ENCODE results near the gene PPP1R12C.

The PPP1R12C gene

DNA sequence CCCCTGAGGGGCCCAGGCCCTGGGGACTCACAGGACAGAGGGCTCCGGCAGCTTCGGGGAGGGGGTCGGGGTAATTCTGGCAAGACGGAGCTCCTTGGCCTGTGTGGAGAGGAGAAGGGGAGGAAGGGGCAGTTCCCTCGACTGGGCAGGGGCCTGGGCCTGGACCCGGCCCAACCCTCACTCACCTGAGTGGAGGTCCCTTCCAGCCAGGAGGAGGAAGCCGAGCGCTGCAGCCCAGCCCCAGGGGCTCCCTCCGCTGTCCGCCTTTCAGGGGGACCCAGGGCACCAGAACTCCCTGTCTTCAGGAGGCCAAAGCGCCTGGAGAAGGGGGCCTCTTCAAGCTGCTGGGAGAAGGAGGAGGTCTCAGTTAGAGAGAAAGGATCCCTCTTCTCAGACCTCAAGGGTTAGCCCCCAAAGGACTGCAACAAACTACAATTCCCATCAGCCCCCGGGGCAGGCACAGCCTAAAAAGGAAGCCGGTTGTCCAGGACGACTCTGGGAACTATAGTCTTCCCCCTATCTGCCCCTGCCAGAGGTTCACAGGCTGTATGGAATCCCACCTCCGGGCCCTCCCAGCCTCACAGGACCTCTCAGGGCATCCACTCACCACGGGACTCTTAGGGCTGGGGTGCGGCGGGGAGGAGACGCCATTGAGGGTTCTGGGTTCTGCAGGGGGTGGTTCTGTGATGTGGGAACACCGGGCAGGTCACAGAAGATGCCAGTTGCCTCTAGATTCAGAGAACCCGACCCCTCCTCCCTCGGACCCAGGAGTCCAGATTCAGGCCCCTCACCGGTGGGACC is 22.0 kb downstream of the PPP1R12C start:
- no peak for TF ChIP-seq ARNTL (CRISPR knock-in tag; IDR thresholded peaks at IDR 0.05; ENCODE audit: borderline replicate concordance, low read depth)
- no peak for TF ChIP-seq ZNF8 (CRISPR knock-in tag; IDR thresholded peaks at IDR 0.05)
- TF ChIP-seq TCF4 (CRISPR knock-in tag; IDR thresholded peaks at IDR 0.05; ENCODE audit: borderline replicate concordance) = no peak
- TF ChIP-seq CREB5 (CRISPR knock-in tag; IDR thresholded peaks at IDR 0.05; ENCODE audit: low read depth) = no peak
- no peak for TF ChIP-seq ISL1 (CRISPR knock-in tag; IDR thresholded peaks at IDR 0.05)
- no peak for TF ChIP-seq ESRRG (CRISPR knock-in tag; IDR thresholded peaks at IDR 0.05)
- TF ChIP-seq CSDC2 (CRISPR knock-in tag; IDR thresholded peaks at IDR 0.05) = no peak
- TF ChIP-seq, protein P1, sequence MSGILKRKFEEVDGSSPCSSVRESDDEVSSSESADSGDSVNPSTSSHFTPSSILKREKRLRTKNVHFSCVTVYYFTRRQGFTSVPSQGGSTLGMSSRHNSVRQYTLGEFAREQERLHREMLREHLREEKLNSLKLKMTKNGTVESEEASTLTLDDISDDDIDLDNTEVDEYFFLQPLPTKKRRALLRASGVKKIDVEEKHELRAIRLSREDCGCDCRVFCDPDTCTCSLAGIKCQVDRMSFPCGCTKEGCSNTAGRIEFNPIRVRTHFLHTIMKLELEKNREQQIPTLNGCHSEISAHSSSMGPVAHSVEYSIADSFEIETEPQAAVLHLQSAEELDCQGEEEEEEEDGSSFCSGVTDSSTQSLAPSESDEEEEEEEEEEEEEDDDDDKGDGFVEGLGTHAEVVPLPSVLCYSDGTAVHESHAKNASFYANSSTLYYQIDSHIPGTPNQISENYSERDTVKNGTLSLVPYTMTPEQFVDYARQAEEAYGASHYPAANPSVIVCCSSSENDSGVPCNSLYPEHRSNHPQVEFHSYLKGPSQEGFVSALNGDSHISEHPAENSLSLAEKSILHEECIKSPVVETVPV (CRISPR knock-in tag; IDR thresholded peaks at IDR 0.05) = no peak
- TF ChIP-seq SNAI2 (CRISPR knock-in tag; IDR thresholded peaks at IDR 0.05) = no peak
- no peak for TF ChIP-seq OSR1 (CRISPR knock-in tag; IDR thresholded peaks at IDR 0.05)
- TF ChIP-seq ZC3H10 (CRISPR knock-in tag; IDR thresholded peaks at IDR 0.05) = no peak
- ATAC-seq = peak; percentile 35; the same call in 2 of the 3 replicates

DNA sequence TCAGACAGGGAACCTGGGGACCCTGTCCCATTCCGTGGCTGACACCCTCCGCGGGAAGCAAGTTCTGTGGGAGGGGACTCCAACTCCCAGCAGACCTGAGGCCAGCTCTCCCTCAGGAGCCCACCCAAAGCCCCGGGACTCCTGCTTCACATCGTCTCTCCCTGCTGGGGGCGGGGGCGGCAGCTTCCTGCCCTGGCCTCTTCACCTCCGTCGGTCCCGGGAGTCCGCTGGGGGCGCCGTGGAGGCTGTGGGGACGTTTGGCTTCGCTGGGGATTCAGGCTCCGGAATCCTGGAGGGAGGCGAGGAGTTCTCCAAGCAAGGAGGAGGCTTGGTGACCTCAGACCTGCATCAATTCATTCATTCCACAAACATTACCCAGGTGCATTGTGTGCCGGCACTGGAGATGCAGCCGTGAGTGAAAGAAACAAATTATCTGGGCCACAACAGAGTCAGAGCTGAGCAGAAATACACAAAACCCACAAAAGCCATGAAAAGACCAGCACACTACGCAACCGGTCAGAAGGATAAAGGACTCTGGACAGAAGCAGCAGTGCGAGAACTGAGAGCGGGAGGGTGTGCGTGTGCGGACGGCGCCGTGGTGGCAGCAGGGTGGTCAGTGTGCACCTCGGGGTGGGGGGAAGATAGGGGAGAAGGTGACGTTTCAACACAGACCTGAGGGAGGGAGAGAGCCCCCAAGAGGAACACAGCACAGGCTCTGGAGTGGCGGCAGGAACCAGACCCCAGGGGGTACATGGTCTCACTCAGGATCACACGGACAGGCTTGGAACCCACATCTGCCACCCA is 22.8 kb downstream of the PPP1R12C start:
- TF ChIP-seq BACH2 (CRISPR knock-in tag; IDR thresholded peaks at IDR 0.05; ENCODE audit: borderline replicate concordance) (no peak), CREB5 (CRISPR knock-in tag; IDR thresholded peaks at IDR 0.05; ENCODE audit: low read depth) (no peak), SNAI2 (CRISPR knock-in tag; IDR thresholded peaks at IDR 0.05) (no peak), ZNF8 (CRISPR knock-in tag; IDR thresholded peaks at IDR 0.05) (no peak), TCF4 (CRISPR knock-in tag; IDR thresholded peaks at IDR 0.05; ENCODE audit: borderline replicate concordance) (no peak), PPARA (CRISPR knock-in tag; IDR thresholded peaks at IDR 0.05; ENCODE audit: borderline replicate concordance) (no peak), ISL1 (CRISPR knock-in tag; IDR thresholded peaks at IDR 0.05) (no peak), GLIS3 (CRISPR knock-in tag; IDR thresholded peaks at IDR 0.05) (no peak), TOX (CRISPR knock-in tag; IDR thresholded peaks at IDR 0.05; ENCODE audit: borderline replicate concordance) (no peak), ZFP3 (CRISPR knock-in tag; IDR thresholded peaks at IDR 0.05) (no peak), CSDC2 (CRISPR knock-in tag; IDR thresholded peaks at IDR 0.05) (no peak), ESRRG (CRISPR knock-in tag; IDR thresholded peaks at IDR 0.05) (no peak), ZNF565 (CRISPR knock-in tag; conservative IDR thresholded peaks at IDR 0.05; ENCODE audit: low read depth) (no peak), ZC3H10 (CRISPR knock-in tag; IDR thresholded peaks at IDR 0.05) (no peak), ZFP30 (CRISPR knock-in tag; IDR thresholded peaks at IDR 0.05) (no peak), RARB (CRISPR knock-in tag; IDR thresholded peaks at IDR 0.05) (no peak)
- TF ChIP-seq, protein P2, sequence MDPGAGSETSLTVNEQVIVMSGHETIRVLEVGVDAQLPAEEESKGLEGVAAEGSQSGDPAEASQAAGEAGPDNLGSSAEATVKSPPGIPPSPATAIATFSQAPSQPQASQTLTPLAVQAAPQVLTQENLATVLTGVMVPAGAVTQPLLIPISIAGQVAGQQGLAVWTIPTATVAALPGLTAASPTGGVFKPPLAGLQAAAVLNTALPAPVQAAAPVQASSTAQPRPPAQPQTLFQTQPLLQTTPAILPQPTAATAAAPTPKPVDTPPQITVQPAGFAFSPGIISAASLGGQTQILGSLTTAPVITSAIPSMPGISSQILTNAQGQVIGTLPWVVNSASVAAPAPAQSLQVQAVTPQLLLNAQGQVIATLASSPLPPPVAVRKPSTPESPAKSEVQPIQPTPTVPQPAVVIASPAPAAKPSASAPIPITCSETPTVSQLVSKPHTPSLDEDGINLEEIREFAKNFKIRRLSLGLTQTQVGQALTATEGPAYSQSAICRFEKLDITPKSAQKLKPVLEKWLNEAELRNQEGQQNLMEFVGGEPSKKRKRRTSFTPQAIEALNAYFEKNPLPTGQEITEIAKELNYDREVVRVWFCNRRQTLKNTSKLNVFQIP (CRISPR knock-in tag; IDR thresholded peaks at IDR 0.05; ENCODE audit: borderline replicate concordance, low read depth) = no peak
- TF ChIP-seq, protein P3, sequence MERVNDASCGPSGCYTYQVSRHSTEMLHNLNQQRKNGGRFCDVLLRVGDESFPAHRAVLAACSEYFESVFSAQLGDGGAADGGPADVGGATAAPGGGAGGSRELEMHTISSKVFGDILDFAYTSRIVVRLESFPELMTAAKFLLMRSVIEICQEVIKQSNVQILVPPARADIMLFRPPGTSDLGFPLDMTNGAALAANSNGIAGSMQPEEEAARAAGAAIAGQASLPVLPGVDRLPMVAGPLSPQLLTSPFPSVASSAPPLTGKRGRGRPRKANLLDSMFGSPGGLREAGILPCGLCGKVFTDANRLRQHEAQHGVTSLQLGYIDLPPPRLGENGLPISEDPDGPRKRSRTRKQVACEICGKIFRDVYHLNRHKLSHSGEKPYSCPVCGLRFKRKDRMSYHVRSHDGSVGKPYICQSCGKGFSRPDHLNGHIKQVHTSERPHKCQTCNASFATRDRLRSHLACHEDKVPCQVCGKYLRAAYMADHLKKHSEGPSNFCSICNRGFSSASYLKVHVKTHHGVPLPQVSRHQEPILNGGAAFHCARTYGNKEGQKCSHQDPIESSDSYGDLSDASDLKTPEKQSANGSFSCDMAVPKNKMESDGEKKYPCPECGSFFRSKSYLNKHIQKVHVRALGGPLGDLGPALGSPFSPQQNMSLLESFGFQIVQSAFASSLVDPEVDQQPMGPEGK (CRISPR knock-in tag; IDR thresholded peaks at IDR 0.05; ENCODE audit: borderline replicate concordance) = no peak
- TF ChIP-seq, protein P1 (CRISPR knock-in tag; IDR thresholded peaks at IDR 0.05) = no peak
- TF ChIP-seq, protein P4, sequence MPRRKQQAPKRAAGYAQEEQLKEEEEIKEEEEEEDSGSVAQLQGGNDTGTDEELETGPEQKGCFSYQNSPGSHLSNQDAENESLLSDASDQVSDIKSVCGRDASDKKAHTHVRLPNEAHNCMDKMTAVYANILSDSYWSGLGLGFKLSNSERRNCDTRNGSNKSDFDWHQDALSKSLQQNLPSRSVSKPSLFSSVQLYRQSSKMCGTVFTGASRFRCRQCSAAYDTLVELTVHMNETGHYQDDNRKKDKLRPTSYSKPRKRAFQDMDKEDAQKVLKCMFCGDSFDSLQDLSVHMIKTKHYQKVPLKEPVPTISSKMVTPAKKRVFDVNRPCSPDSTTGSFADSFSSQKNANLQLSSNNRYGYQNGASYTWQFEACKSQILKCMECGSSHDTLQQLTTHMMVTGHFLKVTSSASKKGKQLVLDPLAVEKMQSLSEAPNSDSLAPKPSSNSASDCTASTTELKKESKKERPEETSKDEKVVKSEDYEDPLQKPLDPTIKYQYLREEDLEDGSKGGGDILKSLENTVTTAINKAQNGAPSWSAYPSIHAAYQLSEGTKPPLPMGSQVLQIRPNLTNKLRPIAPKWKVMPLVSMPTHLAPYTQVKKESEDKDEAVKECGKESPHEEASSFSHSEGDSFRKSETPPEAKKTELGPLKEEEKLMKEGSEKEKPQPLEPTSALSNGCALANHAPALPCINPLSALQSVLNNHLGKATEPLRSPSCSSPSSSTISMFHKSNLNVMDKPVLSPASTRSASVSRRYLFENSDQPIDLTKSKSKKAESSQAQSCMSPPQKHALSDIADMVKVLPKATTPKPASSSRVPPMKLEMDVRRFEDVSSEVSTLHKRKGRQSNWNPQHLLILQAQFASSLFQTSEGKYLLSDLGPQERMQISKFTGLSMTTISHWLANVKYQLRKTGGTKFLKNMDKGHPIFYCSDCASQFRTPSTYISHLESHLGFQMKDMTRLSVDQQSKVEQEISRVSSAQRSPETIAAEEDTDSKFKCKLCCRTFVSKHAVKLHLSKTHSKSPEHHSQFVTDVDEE (CRISPR knock-in tag; IDR thresholded peaks at IDR 0.05) = no peak
- no peak; the same call in 2 of the 3 replicates for ATAC-seq
